Epithelial cell of prostate (primary cell): ENCODE results near the gene GRK1.

ENCODE experiments used
- DNase-seq: peaks from one replicate; pipeline ENCODE4 v3.0.0-alpha.2; 2011; ENCODE audit warnings: low read depth, low spot score
- H3K27ac ChIP-seq: fragments of 450-650 bp; 2 replicates; pipeline ENCODE4 v1.5.1; 2017; ENCODE audit warnings: mild to moderate bottlenecking

GRK1 gene

DNA sequence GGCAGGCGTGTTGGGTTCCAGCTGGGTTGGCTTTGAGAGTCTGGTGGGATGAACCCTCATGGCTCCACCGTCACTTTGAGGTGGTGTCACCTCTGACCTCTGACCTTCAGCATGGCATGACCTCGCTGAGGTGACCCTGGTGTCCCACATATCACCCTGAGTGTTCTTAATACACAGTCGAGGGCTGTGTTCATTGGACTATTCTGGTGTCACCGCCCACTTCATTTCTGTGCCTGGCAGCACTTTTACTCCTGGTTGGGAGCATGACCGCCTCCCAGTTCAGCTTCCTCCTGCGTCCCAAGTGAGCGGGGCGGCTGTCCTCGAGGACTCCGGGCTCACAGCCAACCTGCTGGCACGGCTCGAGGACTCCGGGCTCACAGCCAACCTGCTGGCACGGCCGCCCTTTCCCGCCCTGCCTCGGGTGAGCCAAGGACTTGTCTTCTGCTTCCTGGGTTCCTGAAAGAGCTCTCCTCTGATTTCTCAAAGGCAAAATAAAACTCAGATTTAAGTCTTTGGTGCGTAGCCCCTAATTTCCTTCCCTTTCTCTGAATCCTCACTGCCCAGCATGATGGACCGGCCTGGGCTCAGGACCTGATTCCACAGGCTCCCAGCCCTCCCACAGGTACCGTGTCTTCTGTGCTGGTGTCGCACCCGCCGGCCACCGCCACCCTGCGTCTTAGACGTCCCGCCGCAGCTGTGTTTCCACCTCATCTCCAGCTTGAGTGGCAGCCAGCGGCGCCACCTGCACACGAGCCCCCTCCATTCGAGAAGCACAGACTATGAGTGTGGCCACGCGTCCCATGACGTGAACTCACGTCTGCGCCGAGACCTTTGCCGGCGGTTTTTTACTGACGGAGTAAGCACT is 19.4 kb upstream of the GRK1 start:
- peak; percentile 22 for DNase-seq
- no peak overlapping the region for H3K27ac ChIP-seq

DNA sequence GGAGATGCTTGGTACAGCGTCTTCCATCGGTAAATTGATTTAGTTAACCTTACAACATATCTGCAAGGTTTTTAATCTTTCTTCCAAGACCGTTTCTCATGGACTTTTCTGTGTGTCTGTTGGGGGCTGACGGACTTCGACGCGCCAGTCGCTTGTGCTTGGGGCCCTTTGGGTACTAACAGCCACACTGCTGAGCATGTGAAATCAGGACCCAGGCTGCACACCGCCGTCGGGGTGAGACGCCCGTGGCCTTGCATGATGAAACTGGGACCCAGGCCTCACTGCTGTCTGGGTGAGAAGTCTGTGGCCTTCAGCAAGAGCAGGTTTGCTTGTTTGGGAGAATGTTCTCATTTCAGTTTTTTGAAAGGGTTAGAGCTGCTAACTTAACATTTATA is 18.8 kb upstream of the GRK1 start:
- no peak overlapping the region for H3K27ac ChIP-seq
- no peak for DNase-seq

DNA sequence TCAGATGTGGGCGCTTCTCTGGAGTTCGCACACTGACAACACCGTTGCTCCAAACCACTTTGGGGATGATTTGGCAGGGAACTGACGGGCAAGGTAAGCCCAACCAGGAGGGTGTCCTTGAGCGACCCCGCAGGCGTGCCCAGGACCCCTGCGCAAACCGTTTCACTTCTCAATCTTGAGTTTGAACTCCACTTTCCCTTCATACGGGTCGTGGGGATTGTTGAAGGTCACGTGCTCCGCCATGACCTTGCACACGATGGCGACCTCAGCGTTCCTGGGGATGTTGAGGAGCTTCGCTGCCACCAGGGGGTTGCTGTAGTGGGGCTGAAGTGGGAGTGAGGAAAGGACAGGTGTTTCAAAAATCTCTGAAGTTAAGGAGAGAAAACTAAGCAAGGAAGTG is 17.8 kb upstream of the GRK1 start:
- no peak overlapping the region for H3K27ac ChIP-seq
- no peak for DNase-seq

DNA sequence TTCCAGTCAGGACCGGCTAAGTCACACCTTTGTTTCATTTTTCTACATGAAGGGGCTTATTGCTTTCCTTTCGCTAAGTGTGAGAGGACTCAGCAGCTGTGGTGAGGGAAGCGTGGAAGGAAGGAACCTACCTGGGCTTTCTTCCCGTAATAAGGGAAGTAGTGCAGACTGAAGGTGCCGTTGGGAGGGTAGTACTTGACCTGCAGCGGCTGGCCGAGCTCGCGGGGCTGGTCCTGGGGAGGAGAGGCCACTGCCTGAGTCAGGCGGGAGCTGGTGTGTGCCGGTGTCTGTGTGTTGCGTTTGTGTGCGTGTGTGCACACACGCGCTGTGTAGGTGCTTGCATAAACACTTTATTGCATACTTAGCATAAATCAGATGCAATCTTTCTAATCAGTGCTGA is 16.7 kb upstream of the GRK1 start:
- no peak for DNase-seq
- H3K27ac ChIP-seq, result no peak overlapping the region

DNA sequence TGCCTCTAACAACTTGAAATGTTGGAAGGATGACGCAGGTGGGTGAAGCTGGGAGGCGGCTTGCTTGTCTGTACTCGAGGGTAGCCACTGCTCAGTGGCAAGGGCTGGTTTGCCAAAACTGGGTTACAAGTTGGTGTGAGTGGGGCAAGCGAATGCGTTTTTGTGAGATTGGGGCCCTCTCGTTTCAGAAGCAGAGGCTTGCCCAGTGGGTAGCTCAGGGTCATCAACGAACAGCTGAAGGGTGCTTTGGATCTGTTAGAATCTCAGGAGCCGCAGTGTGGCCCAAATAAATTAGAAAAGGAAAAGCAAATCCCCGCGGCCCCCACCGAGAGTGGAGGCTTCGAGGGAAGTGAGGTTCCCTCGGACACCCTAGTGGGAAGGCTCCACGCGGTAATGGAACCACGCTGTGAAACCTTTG is 16.3 kb upstream of the GRK1 start:
- no peak for DNase-seq
- H3K27ac ChIP-seq, result no peak overlapping the region

DNA sequence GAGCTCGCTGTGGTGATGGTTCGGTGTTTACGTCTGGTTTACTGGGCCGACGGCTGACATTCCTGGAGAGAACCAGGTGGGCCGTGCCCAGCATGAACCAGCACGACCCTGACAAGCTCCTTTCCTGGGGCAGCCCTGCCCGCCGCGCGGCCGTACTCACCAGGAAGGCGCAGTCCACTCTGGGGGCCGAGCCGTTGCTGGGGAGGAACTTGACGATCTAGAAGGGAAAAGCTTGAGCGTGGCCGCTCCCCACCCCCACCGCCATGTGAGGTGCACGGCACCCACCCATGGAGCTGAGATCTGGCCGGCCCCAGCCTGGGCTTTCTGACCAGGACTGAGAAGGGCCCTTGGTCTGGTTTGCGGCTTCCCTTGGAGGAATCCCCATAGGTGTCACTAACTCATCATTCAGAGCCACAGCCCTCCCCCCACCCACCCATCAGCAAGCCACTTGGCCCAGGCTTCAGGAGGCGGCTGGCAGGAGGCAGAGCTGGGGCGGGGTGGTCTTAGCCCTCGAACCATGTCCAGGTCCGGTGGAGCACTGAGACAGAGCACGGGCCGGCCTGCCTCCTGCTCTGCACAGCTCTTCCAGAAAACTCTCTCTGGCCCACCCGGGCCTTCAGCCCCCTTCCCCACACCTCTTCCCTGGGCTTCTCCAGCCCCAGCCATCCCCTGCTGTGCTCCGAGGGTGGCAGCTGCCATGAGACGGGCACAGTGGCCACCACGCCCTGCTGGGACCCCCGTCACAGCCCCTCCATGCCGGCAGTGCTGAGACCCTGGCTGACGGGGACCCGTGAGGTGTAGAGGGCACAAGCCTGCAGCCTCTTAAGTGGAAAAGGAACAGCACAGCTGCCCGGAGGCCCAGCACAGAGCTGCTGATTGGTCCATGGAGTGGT is 15.3 kb upstream of the GRK1 start:
- no peak overlapping the region for H3K27ac ChIP-seq
- no peak for DNase-seq

DNA sequence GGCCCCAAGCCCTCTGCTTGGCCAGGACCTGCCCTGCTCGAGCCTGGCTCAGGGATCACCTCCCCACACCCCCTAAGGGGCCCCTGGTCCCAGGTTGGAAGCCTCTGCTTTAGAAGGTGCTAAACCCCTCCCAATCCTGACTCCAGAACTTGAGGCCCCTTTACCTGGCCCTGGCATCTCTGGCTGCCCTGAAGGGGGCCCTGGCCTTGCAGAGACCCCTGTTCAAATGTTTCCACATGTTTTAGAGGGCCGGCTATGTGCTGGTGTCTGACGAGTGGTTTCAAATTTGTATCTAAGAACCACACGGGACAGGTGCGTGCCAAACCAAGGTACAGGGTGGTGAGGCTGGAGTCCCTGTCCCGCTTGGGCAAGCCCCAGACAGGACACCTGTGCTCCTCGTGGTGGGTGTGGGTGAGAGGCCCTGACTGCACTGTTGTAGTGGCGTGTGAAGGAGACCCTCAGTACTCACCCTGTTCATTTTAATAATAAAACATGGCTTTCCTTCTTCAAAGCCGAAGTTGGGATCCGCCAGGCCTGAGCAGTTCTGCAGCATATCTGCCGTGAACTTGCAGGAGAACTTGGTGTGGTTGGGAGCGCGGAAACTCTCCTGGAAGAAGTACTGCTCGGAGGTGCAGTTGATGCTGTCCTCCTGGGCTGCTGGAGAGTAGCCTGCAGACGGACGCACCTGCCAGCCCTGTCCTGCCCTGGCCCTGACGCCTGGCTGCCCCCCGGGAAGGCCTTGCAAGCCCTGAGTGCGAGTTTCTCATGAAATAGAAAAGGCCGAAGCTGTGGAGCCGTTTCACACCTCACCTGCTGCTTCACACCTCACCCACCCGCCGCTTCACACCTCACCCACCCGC is 14.4 kb upstream of the GRK1 start:
- H3K27ac ChIP-seq, result no peak overlapping the region

DNA sequence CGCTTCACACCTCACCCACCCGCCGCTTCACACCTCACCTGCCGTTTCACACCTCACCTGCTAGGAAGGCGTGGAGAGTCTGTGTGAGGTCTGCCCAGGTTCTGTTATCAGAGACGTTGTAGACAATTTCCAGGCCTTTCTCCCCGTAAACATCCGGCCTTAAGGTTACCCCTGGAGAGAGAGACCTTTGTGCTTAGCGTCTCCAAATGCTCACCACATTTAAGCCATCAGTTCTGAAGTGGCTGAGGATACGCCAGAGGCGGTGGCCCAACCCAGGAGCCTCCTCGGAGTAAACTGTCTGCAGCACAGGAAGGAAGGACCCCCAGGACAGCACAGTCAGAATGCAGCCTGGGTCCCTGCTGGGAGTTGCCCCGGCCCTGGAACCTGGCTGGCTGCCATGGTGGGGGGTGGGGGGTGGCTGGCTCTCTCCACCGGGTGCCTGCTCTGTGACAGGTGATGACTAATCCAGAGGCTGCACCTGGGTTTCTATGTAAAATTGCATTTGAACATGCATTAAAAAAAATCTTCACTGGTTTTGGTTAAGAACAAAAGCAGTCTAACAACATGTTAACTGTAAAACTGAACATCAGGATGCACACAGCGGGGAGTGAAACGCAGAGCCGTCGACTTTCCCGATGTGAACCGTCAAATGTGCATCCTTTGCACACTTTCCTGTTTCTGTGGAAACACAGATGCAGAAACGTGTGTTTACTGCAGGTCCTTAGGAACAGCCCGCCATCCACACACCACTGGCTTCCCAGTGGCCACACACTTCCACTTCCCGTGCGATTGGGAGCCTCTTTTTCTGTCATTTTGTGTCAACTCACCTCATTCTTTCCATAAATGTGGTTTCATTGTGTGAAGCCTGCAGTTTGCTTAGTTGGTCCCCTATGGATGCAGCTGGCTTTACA is 13.5 kb upstream of the GRK1 start:
- DNase-seq, result no peak
- H3K27ac ChIP-seq, result no peak overlapping the region

More for the DNA sequence above, 14.4 kb upstream of the GRK1 start:
- DNase-seq, result no peak

DNA sequence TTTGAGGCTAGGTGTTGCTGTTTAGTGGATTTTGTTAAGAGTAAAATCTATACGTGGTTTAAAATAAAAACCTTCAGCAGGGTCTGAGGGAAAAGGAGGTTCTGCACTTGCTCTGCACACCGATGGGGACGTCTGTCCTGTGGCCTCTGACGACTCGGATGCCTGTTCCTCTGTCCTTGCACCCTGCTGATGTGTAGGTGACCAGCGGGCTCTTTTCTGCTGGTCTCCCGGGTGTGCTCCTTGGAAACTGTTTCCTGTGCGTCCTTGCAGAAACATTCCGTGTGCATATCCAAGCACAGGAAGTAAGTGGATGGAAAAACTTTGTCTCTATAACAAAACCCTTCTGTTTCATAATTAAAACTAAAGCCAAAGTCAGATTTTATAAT is 12.9 kb upstream of the GRK1 start:
- DNase-seq, result no peak
- no peak overlapping the region for H3K27ac ChIP-seq

DNA sequence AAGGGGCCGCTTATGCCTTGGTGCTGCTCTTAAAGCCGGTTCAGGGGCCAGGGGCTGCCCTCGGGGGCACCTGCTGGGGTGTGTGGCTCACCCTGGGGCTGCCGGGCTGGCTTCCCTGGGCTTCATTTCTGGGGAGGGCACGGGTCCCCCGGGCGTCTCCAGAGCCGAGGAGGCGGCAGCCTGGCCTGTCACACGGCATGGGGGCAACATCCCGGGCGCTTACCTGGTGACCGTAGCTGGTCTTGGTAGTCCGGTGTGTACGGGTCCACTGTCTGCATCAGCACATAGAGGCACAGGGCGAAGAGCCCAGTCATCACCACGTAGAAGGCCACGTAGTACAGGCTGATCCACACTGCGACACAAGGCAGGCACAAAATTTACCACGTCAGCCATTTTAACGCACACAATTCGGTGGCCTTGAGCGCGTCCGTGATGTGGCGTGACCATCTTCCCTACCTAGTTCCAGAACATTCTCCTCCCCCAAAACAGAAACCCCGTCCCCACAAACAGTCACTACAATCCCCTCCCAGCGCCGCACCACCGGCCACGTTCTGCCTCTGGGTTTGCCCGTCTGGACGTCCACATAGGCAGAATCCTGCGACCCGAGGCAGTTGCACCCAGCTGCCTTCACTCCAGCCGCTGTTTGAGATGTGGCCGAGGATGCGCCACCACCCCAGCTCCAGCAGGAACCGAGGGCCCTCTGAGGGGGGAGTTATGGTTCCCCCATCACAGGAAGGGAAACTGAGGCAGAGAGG is 12.3 kb upstream of the GRK1 start:
- no peak for DNase-seq

DNA sequence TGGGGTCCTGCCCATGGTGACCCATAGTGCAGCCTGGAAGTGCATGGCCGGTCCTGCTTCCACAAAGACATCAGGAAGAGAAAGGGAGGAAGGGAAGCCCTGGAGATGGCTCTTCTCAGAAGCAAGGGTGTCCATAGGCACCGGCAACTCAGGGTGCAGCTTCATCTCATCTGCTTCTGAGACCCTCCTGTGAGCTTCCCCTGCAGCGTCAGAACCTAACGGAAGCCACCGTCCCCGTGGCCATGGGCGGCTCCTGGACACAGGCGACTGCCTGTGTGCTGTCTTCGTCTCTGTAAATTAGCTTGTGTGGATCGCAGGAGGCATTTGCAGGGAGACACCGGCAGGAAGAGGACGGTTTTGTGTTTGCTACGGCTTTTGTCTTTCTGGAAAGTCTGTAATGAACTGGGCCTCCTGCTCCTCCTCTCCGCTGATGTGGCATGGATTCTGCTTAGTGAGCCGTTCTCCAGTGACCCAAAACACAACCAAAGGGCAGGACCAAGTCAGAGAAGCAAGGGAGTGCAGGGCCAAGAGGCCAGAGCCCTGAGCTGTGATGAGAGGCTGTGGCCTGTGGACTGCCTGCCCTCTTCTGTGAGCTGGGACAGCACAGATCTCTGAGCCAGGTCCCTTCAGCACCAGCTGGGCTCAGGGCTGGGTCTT is 11.5 kb upstream of the GRK1 start:
- H3K27ac ChIP-seq, result no peak overlapping the region
- DNase-seq, result no peak

More for the DNA sequence above, 12.3 kb upstream of the GRK1 start:
- H3K27ac ChIP-seq, result no peak overlapping the region

DNA sequence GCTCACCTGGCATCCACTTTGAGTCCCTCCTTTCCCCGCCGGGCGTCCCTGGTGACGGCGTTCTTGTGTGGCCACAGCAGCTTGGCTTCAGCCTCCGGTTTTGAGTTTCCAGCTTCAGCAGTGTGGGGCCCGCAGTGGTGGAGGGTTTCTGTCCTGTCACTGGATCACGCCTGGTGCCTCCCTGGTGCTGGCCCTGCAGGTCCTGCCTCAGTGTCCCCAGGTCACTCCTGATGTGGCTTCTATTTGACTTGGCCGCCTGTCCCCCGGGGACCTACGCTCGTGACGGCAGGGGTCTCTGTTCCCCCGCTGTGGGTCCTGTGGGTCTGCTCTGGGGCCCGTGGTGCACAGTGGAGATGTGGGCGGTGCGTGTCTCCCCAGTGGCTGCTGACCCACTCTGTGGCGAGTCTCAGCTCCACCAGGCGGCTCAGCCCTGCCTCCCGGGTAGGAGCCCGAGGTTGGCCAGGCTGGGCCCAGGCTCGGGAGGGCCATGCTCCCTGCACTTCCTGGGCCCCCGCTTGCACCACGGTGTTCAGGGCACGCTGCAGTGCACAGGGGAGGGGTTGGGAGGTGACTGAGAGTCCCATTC is 10.9 kb upstream of the GRK1 start:
- DNase-seq, result no peak

DNA sequence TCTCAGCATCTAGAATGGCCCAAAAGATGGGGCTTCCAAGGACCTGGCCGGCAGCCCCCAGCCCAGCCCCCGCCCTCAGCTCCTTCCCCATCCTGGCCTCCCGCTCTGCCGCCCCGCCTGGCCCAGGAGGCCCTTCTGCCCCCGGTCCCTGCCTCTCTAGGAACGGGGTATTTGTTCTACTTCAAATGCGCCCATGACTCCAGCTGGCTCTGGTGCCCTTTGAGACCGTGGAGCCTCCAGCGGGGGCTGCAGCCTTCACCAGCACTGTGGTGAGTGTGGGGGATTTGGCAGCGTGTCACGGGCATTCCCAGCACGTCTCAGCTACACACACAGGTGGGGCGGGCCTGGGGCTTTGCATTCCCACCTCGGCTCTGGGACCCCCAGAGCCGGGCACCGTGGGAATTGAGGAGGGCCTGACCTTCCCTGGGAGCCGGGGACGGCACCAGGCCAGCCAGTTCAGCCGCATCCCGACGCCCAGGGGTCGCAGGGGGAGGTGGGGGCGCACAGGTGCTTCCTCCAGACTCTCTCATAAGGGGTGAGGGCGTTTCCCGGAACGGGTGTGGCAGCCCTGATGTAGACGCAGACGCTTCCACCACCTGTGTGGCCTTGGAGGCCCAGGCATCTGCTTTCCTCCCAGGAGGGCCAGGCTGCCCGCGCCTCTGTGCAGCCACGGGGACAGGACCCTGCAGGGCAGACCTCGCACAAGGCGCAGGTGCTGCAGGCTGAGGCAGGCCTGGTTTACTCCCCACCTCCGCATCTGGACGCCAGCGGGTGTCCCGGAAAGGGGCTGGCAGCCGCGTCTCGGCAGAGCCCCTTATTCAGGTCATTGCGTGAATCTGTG is 10.0 kb upstream of the GRK1 start:
- DNase-seq, result no peak
- no peak overlapping the region for H3K27ac ChIP-seq

More for the DNA sequence above, 10.9 kb upstream of the GRK1 start:
- H3K27ac ChIP-seq, result no peak overlapping the region

DNA sequence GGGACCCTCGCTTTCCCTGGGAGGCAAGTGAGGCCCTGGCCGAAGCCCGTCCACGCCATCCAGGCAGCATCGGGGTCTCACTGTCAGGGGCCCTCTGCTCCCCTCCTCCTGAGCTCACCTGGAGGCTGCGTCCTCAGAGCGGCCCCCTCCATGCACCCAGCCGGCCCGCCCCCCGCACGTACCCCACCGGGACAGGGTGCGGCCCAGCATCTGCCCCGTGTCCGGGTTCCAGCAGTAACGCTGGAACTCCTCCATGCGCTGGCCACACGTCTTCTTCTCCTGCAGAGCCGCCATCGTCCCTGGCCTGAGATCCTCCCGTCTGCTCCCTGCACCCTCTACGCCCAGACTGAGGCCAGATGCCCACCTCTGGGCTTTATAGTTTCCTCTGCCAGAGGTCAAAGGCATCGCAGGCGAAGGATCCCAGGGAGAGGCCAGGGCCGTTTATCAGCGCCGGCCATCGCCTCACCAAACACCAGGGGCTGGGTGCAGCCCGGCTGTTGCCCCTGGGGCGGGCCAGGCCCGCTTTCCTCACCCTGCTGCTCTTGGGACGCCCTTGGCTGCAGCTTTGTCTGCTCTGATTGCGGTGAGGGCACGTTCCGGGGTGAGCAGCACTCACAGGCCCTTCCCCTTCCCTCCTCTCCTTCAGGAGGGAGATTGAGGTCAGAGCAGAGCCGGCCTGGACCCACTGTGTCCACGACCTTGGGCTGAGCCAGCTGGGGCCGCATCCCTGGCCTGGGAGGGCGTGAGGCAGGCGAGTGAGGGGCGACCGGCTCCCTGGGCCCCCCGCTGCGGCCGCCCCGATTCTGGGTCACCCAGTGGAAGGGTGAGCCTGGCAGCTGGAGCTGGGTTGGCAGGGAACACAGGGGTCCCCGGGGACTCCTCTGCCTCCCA is 8.9 kb upstream of the GRK1 start, which contains the start of gene ATP4B:
Gene ATP4B (minus strand): TSS at position 348 of the 891 bp plus-strand sequence. CDS start 54 bp downstream, at position 294.
- no peak within 1 kb of the TSS for H3K27ac ChIP-seq
- no peak for DNase-seq

DNA sequence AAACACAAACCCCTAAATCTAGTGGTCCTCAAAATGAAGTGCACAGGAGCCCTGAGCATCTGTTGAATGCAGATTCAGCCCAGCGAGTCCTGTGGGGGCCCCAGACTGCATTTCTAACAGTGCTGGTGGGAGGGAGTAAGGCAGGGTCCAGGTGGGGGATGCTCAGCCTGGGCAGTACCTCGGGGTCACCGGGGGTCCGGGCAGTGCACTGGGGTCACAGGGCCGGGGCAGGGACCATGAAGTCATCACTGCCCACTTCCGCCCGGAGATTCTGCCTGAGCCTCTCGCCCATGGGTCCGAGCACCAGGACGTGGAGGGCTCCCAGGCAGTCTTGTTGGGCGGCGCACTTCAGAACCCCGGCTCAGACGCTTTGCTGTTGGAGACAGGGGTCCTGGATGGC is 8.2 kb upstream of the GRK1 start:
- H3K27ac ChIP-seq, result no peak overlapping the region

DNA sequence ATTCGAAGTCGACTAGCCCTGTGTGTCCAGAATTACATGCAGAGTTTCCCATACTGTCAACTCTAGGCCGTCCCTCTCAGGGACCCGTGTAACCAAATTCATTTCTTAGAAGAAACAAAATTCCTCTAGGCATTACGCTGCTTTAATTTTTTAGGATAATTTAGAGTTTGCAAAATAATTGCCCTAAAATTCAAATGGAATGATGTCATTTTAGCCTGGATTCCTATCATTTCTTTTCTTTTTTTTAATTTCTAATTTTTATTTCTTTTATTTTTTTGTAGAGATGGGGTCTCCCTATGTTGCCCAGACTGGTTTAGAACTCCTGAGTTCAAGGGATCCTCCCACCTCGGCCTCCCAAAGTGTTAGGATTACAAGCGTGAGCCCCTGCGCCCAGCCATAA is 7.7 kb upstream of the GRK1 start:
- H3K27ac ChIP-seq, result no peak overlapping the region
- DNase-seq, result no peak

More for the DNA sequence above, 8.2 kb upstream of the GRK1 start:
- DNase-seq, result no peak
